Common myeloid progenitor, CD34-positive (primary cell): ENCODE results near the gene ASIC2.

Experiments used
- CTCF ChIA-PET: fragments of 350-600 bp; sonication (Branson Sonifier 250); formaldehyde crosslinking; loops from one replicate; lab custom pipeline; 2021; ENCODE audit warnings: antibody characterized with exemption; lab: Charles Lee
- POLR2A ChIA-PET: fragments of 350-600 bp; sonication (Branson Sonifier 250); formaldehyde crosslinking; loops from one replicate; lab custom pipeline; 2021; ENCODE audit warnings: antibody characterized with exemption; lab: Charles Lee
- DNase-seq, 3 donors: peaks; one replicate each; pipeline versions ENCODE4 v3.0.0 to v3.0.0-alpha.2; 2013
- H3K27ac ChIP-seq, 2 experiments: 1 replicate in 1 of 2; 2 replicates in 1 of 2; pipeline ENCODE4 v1.7.0; 2013; ENCODE audit warnings: inconsistent platforms in 2 of 2, low read length in 2 of 2, mild to moderate bottlenecking in 2 of 2, low read depth in 1 of 2, moderate library complexity in 1 of 2; ENCODE audit not compliant: severe bottlenecking in 2 of 2, insufficient read depth in 1 of 2, poor library complexity in 1 of 2
- H3K27me3 ChIP-seq, 5 experiments: replicated peaks in 2 of 5; 1 replicate in 3 of 5; 2 replicates in 2 of 5; pipeline versions ENCODE4 v1.6.1 to v1.7.0; 2013; ENCODE audit warnings: low read length in 4 of 5, mild to moderate bottlenecking in 2 of 5, moderate library complexity in 2 of 5, inconsistent platforms in 1 of 5; ENCODE audit not compliant: insufficient read depth in 5 of 5, control insufficient read depth in 4 of 5
- H3K36me3 ChIP-seq, 4 experiments: 1 replicate in 2 of 4; 2 replicates in 2 of 4; pipeline versions ENCODE4 v1.6.1 to v1.7.0; 2013; ENCODE audit warnings: low read length in 3 of 4, control low read depth in 1 of 4, mild to moderate bottlenecking in 1 of 4; ENCODE audit not compliant: control insufficient read depth in 4 of 4, insufficient read depth in 4 of 4
- H3K4me1 ChIP-seq, 4 experiments: 1 replicate in 3 of 4; 2 replicates in 1 of 4; pipeline versions ENCODE4 v1.6.1 to v1.7.1; 2013; ENCODE audit warnings: low read length in 3 of 4, mild to moderate bottlenecking in 3 of 4, control low read depth in 1 of 4, inconsistent platforms in 1 of 4, moderate library complexity in 1 of 4; ENCODE audit not compliant: control insufficient read depth in 4 of 4, insufficient read depth in 4 of 4; ENCODE audit errors: control extremely low read depth in 1 of 4
- H3K4me3 ChIP-seq, 7 experiments: 1 replicate in 4 of 7; 2 replicates in 3 of 7; pipeline versions ENCODE4 v1.5.1 to v1.7.0; 2013; ENCODE audit warnings: mild to moderate bottlenecking in 7 of 7, low read length in 6 of 7, moderate library complexity in 6 of 7, inconsistent platforms in 2 of 7, low read depth in 2 of 7, control low read depth in 1 of 7; ENCODE audit not compliant: insufficient read depth in 4 of 7, control insufficient read depth in 1 of 7; ENCODE audit errors: extremely low read depth in 1 of 7
- H3K9me3 ChIP-seq, 5 experiments: 1 replicate in 4 of 5; 2 replicates in 1 of 5; pipeline versions ENCODE4 v1.6.1 to v1.7.1; 2013; ENCODE audit warnings: low read length in 4 of 5, mild to moderate bottlenecking in 2 of 5, inconsistent platforms in 1 of 5, low read depth in 1 of 5, moderate library complexity in 1 of 5; ENCODE audit not compliant: control insufficient read depth in 4 of 5, insufficient read depth in 2 of 5; ENCODE audit errors: control extremely low read depth in 1 of 5
- WGBS: methylation state at CpG from one replicate; pipeline ENCODE4 v1.1.5; 2013; ENCODE audit not compliant: insufficient coverage; 5-methylcytosine and 5-hydroxymethylcytosine counted together

The ASIC2 gene

DNA sequence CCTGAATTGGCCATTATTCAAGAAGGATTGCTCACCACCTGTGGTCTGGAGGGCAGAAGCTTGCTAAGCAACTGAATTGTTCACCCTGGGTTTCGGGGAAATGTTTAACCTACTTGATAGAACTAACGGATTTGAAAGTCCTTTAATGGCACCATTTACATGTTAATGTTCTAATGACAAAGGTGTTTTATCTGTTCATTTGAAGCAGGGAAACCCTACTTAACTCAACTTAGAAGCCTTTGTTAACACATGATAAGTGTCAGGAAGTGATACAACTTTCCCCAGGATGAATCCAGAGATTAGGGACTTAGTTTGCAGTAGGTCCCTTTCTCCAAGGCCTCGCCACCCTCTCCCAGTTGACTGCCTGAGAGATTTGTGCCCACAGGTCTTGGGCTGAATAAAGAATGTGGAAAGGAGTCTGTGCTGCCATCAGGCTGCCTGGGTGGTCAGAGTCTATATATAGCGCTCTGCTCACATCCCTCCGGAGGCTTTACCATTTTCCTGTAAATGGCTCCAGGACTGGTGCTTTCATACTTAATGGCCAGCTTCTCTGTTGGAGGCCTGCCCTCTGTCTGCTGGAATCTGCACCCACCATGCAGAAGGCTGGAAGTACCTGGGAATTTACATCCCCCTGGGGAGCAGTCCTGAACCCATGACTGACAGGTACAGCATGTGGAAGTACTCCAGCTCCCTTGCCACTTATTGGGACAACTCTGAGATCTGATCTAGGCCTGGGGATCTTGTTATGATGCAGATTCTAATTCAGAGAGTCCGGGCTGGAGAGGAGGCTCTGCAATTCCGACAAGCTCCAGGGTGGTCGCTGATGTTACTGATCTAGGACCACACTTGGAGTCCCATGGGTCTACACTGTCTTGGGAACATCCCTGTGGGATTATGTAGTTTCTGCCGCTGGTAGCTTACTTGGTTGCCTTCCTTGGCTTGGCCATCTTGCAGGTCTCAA, 99.9 kb downstream of the ASIC2 start:
- 71% methylated on average over 8 of the region's 9 CpGs for WGBS
- Histone ChIP-seq H3K27me3 (peaks cover 0 to 32% (median 7%) of the 10 kb centered on the region in 5 experiments), H3K36me3 (no peaks in the 10 kb centered on the region), H3K4me3 (no peak overlapping the region), H3K9me3 (peaks cover 0 to 2% (median 0%) of the 10 kb centered on the region in 5 experiments), H3K4me1 (no peaks in the 10 kb centered on the region), H3K27ac (no peak overlapping the region)
- ChIA-PET CTCF (no interaction called here), POLR2A (interaction anchor here (0.6 kb wide), 1 partner anchor 9 kb away, joined by 3 read pairs; no protein-coding TSS in a partner anchor)
- DNase-seq = no peak

DNA sequence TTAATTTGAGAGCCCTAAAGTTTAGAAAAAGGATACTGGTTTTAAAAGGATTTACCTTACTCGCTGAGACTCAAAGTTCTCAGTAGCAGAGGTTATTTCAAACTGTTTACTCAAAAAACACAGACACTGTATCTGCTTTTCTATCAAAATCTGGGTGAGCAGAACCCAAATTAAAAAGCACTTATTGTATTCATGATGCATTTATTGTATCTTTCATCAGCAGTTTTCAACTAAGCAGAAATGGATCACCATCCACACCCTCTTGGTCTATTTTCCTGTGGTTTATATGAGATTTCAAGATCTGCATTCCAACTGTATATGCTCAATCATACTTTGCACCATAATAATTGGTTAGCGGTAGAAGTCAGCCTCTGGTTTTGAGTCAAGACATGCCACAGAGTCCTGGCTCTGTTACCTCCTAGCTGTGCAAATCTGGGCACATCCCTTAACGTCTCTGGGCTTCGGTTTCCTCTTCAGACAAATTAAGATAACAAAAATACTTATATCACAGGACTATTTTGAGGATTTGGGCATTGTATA, 109.5 kb downstream of the ASIC2 start:
- peaks cover 0 to 26% (median 0%) of the 10 kb centered on the region in 5 experiments for H3K27me3 ChIP-seq
- CTCF ChIA-PET = no interaction called here
- no peaks in the 10 kb centered on the region for H3K4me1 ChIP-seq
- H3K27ac ChIP-seq = no peak overlapping the region
- H3K9me3 ChIP-seq = no peaks in the 10 kb centered on the region
- no peaks in the 10 kb centered on the region for H3K36me3 ChIP-seq
- DNase-seq = no peak
- 96% methylated on average over 2 of the region's 4 CpGs for WGBS
- no peak overlapping the region for H3K4me3 ChIP-seq
- POLR2A ChIA-PET = interaction anchor here (1.1 kb wide), 1 partner anchor 9 kb away, joined by 3 read pairs; no protein-coding TSS in a partner anchor

DNA sequence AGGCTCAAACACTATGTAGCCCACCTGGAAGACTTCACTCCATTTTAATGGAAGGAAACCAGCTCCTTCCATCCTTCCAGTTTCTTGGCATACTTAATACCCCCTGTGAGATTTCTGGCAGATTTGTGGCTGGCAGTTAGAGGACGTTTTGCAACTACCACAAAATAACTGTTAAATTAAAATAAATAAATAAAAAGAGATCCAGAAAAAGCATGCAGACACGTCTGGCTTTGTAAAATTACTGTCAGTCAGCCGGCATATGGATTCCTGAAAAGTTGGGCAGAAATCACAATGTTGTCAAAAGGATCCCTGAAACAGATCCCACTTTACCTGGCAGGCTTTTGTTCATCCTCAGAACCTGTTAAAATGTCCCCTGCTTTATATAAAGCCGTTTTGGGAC, 113.9 kb downstream of the ASIC2 start:
- ChIA-PET CTCF (no interaction called here), POLR2A (no interaction called here)
- WGBS = 94% methylated on average over 2 of the region's 4 CpGs
- H3K4me3 ChIP-seq = no peak overlapping the region
- H3K27me3 ChIP-seq = peaks cover 0 to 32% (median 2%) of the 10 kb centered on the region in 5 experiments
- no peak for DNase-seq
- H3K36me3 ChIP-seq = no peaks in the 10 kb centered on the region
- H3K27ac ChIP-seq = no peak overlapping the region
- H3K9me3 ChIP-seq = no peaks in the 10 kb centered on the region
- no peaks in the 10 kb centered on the region for H3K4me1 ChIP-seq

- H3K4me3 ChIP-seq = no peak overlapping the region
- peaks cover 0 to 29% (median 2%) of the 10 kb centered on the region in 5 experiments for H3K27me3 ChIP-seq
- ChIA-PET CTCF (no interaction called here), POLR2A (no interaction called here)
- WGBS = 81% methylated on average over 2 of the region's 3 CpGs
- no peak overlapping the region for H3K27ac ChIP-seq
- H3K9me3 ChIP-seq = no peaks in the 10 kb centered on the region
- H3K36me3 ChIP-seq = no peaks in the 10 kb centered on the region
- DNase-seq = no peak
- no peaks in the 10 kb centered on the region for H3K4me1 ChIP-seq
Measured at GRCh38 chr17:33178681-33179080, 114.4 kb downstream of the ASIC2 start.

DNA sequence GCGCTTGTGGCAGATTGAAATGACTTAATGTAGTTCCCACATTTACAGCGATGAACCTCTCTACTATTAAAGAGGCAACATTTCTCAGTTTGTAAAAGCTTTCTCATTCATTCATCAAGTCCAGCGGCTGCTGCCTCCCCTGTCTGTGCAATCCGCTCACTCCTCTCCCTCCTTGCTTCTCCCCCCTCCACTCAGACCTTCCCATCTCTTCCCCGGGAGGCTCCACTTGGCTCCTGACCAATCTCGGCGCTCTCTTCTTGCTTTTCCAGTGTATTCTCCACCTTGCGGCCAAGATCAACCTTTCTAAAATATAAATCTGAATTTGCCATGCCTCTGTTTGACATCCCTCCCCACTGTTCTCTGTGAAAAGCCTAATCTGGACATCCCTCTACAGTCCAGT, 117.5 kb downstream of the ASIC2 start:
- peaks cover 0 to 19% (median 2%) of the 10 kb centered on the region in 5 experiments for H3K27me3 ChIP-seq
- H3K4me3 ChIP-seq = no peak overlapping the region
- no peaks in the 10 kb centered on the region for H3K4me1 ChIP-seq
- POLR2A ChIA-PET = no interaction called here
- no peak overlapping the region for H3K27ac ChIP-seq
- no peaks in the 10 kb centered on the region for H3K9me3 ChIP-seq
- no peak for DNase-seq
- H3K36me3 ChIP-seq = no peaks in the 10 kb centered on the region
- CTCF ChIA-PET = interaction anchor here (1.1 kb wide), 1 partner anchor 11 kb away, joined by 3 read pairs; no protein-coding TSS in a partner anchor
- 73% methylated on average over 5 of the region's 8 CpGs for WGBS

- WGBS = 60% methylated on average over 1 of the region's 2 CpGs
- no peaks in the 10 kb centered on the region for H3K36me3 ChIP-seq
- no peaks in the 10 kb centered on the region for H3K4me1 ChIP-seq
- POLR2A ChIA-PET = no interaction called here
- no peaks in the 10 kb centered on the region for H3K9me3 ChIP-seq
- DNase-seq = no peak
- H3K4me3 ChIP-seq = no peak overlapping the region
- H3K27me3 ChIP-seq = peaks cover 0 to 21% (median 2%) of the 10 kb centered on the region in 5 experiments
- H3K27ac ChIP-seq = no peak overlapping the region
- CTCF ChIA-PET = no interaction called here
Measured at GRCh38 chr17:33171931-33172330, 121.2 kb downstream of the ASIC2 start.
